NCI-H774 (cell line): ENCODE measurements around the gene SLC5A10.
A peak's percentile ranks its signal among the peaks of the same experiment; 100 is the strongest.
"Not testable (repeated sequence)": the region's sequence is repeated elsewhere in the genome, so short reads cannot be mapped to it uniquely, and the experiment has no call there.

Experiments
- DNase-seq: peaks from one replicate; lab custom pipeline; 2025; lab: John Stamatoyannopoulos, UW

Gene SLC5A10

GRCh38 chr17:18947866-18948265 lies 4.1 kb upstream of the SLC5A10 start:
- no peak for DNase-seq

DNA sequence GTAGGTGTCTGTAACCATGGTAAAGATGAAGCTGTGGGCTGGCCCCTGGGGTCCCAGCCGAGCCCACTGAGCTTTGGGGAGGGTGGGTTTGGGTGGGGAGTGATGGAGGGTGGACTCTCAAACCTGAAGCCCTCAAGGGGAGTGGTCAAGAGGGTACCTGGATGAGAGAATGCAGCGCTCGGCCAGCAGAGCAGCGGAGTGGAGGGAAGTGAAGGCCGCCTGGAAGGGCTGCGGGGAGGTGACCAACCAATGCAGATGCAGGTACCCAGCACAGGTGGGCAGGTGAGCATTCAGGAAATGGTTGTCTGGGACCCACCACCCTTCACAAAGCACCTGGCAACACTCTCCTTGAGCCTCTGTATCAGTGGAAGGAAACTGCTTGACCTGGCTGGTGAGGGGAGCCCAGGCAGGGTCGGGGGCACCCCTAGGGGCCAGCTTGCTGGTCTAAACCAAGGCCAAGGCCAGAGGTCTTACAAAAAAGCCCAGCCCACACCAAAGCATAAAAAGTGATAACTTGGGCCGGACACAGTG lies 3.4 kb upstream of the SLC5A10 start:
- no peak for DNase-seq

GRCh38 chr17:18949566-18949965 lies 2.4 kb upstream of the SLC5A10 start:
- DNase-seq: no peak

DNA sequence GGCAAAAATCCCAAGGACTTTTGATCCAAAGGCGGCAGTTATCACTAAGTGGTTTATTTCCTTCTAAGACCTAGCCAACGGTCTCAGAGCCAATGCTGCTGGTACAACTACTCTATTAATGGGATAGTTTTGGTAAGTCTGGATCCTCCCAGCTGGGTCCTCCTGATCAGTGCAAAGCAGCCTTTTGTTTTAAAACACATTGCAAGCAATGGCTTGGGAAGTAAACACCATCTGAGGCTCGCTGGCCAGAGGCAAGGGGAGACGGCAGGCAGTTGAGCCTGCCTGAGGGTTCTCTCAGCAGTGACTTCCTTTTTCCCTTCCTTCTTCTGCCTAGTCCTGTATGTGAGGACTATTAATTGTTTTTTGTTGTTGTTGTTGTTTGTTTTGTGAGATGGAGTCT lies 1.6 kb upstream of the SLC5A10 start:
- DNase-seq: no peak

DNA sequence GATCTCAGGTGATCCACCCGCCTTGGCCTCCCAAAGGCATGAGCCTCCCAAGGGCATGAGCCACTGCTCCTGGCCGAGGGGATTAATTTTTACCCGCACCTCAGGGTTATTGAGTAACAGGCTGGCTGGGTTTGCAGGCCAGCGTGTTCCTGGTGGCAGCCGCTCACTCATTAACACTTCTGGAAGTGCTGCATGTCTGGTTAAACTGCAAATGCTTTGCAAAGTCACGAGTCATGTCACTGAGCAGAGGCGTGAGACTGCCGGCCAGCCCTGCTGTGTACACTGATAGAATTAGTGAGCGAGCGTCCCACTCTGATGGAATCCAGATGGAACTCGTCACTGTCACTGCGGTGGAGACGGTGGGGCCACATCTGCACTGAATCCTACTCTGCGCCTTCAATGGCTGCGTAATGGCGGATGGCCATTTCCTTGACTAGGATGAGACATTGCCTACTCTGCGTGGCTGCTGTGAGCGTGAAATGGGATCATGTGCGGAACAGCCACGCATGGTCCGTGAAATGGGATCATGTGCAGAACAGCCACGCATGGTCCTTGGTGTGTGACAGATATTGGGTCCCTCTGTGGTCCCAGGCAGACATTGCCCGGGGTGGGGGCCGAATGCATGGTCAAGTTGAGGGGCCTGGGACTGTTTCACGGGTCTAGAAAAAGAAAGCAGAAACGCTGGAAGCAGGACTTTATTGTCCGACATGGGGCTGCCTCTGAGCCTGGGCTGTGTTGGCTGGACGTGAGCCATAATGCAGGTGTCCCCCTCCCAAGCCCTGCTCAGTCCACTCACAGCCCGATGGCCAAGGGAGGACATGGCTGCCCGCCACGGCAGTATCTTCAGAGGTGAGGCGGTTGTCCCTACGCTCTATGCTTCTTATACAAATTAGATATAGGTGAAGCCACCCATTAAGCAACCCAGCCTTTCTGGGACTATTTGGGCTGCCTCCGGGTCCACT lies 740 bp upstream of the SLC5A10 start:
- DNase-seq: no peak

GRCh38 chr17:18953231-18953728 lies 1.3 kb downstream of the SLC5A10 start:
- DNase-seq: no peak

GRCh38 chr17:18954321-18954720 lies 2.4 kb downstream of the SLC5A10 start:
- no peak for DNase-seq

- DNase-seq: no peak
These were observed 3.0 kb downstream of the SLC5A10 start for GRCh38 chr17:18955009-18955408.

DNA sequence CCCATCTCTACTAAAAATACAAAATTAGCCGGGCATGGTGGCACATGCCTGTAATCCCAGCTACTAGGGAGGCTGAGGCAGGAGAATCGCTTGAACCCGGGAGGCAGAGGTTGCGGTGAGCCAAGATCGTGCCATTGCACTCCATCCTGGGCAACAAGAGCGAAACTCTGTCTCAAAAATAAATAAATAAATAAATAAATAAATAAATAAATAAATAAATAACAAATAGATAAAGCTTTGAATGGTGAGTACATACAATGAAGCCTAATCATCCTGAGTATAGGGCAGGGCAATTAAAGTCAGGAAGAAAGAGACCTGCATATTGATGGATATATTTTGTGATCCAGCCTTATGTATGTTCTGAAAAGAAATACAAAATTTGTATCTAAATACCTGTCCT lies 4.1 kb downstream of the SLC5A10 start:
- not testable (repeated sequence) for DNase-seq

- no peak for DNase-seq
These were observed 4.6 kb downstream of the SLC5A10 start for GRCh38 chr17:18956581-18956980.

GRCh38 chr17:18957831-18958230 lies 5.9 kb downstream of the SLC5A10 start:
- no peak for DNase-seq

DNA sequence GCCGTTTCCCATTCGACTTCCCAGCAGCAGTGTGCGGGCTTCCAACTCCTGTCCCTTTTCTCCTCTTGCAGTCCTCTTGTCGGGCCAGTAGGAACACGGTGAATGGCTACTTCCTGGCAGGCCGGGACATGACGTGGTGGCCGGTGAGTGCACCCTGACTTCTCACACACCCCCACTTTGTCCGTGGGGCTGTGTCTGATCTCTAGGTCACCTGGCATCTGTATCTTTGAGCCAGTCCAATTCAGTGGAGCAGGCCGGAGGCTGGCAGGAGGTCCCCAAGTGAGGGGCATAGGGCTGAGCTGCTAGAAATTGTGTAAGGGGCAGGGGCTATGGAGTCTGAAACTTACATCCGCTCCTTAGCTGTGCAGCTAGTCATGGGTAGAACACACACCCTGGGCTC lies 6.6 kb downstream of the SLC5A10 start:
- DNase-seq: no peak

GRCh38 chr17:18959071-18959844 lies 7.3 kb downstream of the SLC5A10 start:
- no peak for DNase-seq

- DNase-seq: no peak
These were observed 7.9 kb downstream of the SLC5A10 start for GRCh38 chr17:18959845-18960240.

- no peak for DNase-seq
These were observed 8.3 kb downstream of the SLC5A10 start for GRCh38 chr17:18960241-18960665.

- DNase-seq: peak; percentile 5
These were observed 9.0 kb downstream of the SLC5A10 start for GRCh38 chr17:18960803-18961511.

DNA sequence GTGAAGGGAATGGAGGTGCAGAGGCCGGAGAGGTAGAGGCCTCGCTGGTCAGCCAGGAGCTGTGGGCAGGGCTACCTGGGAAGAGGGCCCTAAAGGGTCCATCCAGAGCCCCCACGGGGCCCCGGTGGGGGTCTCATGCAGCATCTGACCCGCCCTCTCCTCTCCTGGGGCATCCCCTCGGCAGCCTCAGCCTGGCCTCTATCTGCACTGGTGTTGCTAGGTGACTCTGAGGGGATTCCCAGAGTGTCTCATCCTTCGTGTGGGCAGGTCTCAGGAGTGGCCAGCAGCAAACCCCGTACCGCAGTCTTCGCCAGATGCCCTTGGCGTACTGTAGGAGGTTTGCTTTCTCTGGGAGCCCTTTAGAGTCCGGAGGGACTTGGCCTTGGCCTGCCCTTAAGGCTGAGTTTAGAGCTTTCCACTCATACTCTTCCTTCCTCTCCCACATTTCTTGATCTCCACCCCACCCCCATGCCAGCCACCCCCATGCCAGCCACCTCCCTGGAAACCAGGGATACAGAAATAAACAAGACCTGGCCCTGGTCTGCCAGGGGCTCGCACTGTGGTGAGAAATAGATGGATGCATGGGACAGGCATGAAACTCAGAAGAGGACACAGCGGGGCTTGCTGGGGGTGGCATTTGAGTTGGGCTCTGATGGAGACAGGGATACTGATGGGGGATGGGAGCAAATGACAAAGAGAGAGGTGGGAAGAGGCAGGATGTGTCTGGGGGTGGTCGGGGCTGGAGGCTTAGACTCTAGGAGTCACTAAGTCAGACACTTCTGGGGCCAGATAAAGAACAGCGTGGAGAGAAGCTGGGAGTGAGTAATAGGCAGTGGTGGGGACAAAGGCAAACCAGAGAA lies 9.9 kb downstream of the SLC5A10 start:
- DNase-seq: no peak

- DNase-seq: no peak
These were observed 10.5 kb downstream of the SLC5A10 start for GRCh38 chr17:18962494-18962815.

DNA sequence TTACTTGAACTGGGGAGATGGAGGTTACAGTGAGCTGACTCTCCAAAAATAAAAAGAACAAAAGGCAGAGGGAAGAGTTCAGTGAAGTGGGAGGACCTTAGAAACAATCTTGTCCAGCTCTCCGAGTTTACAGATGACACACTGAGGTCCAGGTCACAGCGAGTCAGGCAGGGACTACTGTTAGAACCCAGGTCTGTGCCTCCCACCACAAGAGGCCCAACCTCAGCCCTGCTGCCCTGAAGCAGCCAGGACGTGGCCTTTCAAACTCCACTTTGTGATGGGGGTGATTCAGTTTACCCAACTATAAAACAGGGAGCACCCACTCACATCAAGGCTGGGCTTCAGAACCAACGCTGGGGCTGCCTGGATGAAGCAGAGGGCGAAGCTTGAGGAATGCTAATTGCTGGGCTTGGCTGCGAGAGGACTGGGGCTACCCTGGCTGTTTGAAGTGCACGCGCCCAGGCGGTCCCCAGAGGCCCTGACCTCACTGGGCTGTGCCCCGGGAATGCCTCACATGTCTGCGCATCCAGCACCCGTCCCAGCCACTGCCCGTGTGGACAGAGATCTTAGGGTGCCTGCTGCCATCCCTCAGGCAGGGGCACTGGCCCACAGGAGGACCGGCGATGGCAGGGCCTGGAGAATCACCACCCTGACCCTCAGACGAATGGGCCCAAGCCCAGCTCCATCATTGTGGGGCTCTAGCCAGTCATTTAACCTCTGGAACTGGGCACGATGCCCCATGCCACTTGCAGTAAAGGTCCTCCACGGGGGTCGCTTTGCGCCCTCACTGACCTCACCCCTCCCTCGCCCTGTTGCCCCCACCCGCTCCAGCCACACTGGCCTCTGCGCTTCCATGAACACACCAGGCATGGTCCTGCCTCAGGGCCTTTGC lies 11.4 kb downstream of the SLC5A10 start:
- no peak for DNase-seq

DNA sequence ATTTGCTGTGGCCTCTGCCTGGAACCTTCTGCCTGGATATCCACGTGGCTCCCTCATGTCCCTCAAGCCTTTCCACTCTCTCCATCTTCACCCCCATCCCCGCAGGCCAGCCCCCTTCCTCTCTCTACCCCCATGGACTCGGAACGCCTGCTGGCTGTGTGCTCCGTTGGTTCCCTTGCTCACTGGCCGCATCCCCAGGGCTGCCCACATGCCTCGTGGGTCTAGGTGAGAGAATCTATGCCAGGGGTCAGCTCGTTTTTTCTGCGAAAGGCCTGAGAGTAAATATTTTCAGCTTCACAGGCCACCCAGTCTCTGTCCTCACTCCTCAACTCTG lies 12.0 kb downstream of the SLC5A10 start:
- DNase-seq: no peak
